ENCODE data around the gene EFNA5.

Gene EFNA5

DNA sequence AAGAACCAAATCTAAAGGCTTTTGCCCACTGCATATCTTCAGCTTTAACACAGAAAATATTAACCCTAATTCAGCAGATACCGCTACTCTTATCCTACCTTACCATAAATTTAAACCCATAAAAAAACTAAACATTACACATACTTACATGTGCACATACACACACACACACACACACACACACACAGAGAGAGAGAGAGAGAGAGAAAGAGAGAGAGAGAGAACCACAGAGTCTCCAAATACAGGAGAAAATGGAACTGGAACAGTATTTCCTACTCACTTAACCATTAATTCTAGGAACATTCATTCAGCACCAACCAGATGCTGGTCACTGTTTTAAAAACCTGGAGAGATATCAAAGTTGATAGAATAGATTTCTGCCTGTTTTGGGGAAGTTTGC, 53.7 kb downstream of the EFNA5 start:
- Histone ChIP-seq H3K4me2 (ENCODE audit: insufficient read depth, low read length) (no peak overlapping the region), H2AFZ (ENCODE audit: low read depth, low read length) (no peak overlapping the region), H3K4me1 (ENCODE audit: insufficient read depth, low read length) (no peaks in the 10 kb centered on the region), H3K36me3 (ENCODE audit: insufficient read depth, low read length) (no peaks in the 10 kb centered on the region), H3K27me3 (ENCODE audit: insufficient read depth, low read length, poor library complexity) (no peaks in the 10 kb centered on the region), H4K20me1 (ENCODE audit: insufficient read depth, low read length) (no peaks in the 10 kb centered on the region), H3K9me3 (ENCODE audit: insufficient read depth, low read length, severe bottlenecking) (no peaks in the 10 kb centered on the region), H3K9ac (ENCODE audit: low read depth, low read length) (no peak overlapping the region), H3K4me3 (ENCODE audit: low read depth in 1 of 2, low read length in 2 of 2) (no peak overlapping the region), H3K79me2 (ENCODE audit: insufficient read depth, low read length) (no peaks in the 10 kb centered on the region), H3K27ac (ENCODE audit: low read length) (no peak overlapping the region)
- TF ChIP-seq, protein P1, sequence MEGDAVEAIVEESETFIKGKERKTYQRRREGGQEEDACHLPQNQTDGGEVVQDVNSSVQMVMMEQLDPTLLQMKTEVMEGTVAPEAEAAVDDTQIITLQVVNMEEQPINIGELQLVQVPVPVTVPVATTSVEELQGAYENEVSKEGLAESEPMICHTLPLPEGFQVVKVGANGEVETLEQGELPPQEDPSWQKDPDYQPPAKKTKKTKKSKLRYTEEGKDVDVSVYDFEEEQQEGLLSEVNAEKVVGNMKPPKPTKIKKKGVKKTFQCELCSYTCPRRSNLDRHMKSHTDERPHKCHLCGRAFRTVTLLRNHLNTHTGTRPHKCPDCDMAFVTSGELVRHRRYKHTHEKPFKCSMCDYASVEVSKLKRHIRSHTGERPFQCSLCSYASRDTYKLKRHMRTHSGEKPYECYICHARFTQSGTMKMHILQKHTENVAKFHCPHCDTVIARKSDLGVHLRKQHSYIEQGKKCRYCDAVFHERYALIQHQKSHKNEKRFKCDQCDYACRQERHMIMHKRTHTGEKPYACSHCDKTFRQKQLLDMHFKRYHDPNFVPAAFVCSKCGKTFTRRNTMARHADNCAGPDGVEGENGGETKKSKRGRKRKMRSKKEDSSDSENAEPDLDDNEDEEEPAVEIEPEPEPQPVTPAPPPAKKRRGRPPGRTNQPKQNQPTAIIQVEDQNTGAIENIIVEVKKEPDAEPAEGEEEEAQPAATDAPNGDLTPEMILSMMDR (IDR thresholded peaks at IDR 0.05; ENCODE audit: borderline replicate concordance, extremely low read depth, low read length, poor library complexity, severe bottlenecking): no peak
- no peak for TF ChIP-seq EZH2 (IDR thresholded peaks at IDR 0.05; ENCODE audit: borderline replicate concordance, low read depth, low read length, severe bottlenecking)
- no peak for ATAC-seq (ENCODE audit: insufficient read depth, low read depth)
- DNase-seq: no peak

GRCh38 chr5:107616213-107616612, 54.5 kb downstream of the EFNA5 start:
- Histone ChIP-seq H3K4me1 (ENCODE audit: insufficient read depth, low read length) (no peaks in the 10 kb centered on the region), H3K9ac (ENCODE audit: low read depth, low read length) (no peak overlapping the region), H3K27me3 (ENCODE audit: insufficient read depth, low read length, poor library complexity) (no peaks in the 10 kb centered on the region), H4K20me1 (ENCODE audit: insufficient read depth, low read length) (no peaks in the 10 kb centered on the region), H3K4me3 (ENCODE audit: low read depth in 1 of 2, low read length in 2 of 2) (no peak overlapping the region), H3K36me3 (ENCODE audit: insufficient read depth, low read length) (no peaks in the 10 kb centered on the region), H3K79me2 (ENCODE audit: insufficient read depth, low read length) (no peaks in the 10 kb centered on the region), H3K4me2 (ENCODE audit: insufficient read depth, low read length) (no peak overlapping the region), H2AFZ (ENCODE audit: low read depth, low read length) (no peak overlapping the region), H3K27ac (ENCODE audit: low read length) (no peak overlapping the region), H3K9me3 (ENCODE audit: insufficient read depth, low read length, severe bottlenecking) (no peaks in the 10 kb centered on the region)
- ATAC-seq (ENCODE audit: insufficient read depth, low read depth) (no peak), DNase-seq (no peak)
- TF ChIP-seq, protein P1 (IDR thresholded peaks at IDR 0.05; ENCODE audit: borderline replicate concordance, extremely low read depth, low read length, poor library complexity, severe bottlenecking): no peak
- TF ChIP-seq EZH2 (IDR thresholded peaks at IDR 0.05; ENCODE audit: borderline replicate concordance, low read depth, low read length, severe bottlenecking): no peak

DNA sequence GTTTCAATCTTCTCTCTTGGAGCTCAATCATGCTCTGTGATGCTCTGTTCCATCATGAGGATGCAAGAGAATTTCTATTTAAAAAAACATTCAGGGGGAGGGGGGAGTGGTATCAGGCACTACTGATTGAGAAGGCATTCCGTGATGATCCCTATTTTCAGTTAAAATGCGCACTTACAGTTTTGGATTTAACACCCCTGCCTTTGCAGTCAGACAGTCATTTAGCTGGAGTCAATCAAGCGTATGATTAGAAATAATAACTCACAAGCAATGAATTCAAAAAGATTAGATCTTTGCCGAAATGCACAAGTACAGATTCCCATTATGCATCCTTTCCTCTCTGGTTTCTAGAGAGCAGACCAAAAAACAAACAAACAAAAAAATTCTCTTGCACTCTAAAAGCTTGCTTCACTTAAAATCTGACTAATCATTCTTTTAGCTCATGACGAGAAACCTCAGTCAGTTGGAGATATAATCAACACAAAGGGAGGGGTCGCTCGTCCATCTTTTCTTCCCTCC, 55.4 kb downstream of the EFNA5 start:
- no peak overlapping the region for H3K4me3 ChIP-seq (ENCODE audit: low read depth in 1 of 2, low read length in 2 of 2)
- TF ChIP-seq EZH2 (IDR thresholded peaks at IDR 0.05; ENCODE audit: borderline replicate concordance, low read depth, low read length, severe bottlenecking): no peak
- TF ChIP-seq, protein P1 (IDR thresholded peaks at IDR 0.05; ENCODE audit: borderline replicate concordance, extremely low read depth, low read length, poor library complexity, severe bottlenecking): no peak
- ATAC-seq (ENCODE audit: insufficient read depth, low read depth): no peak
- no peaks in the 10 kb centered on the region for H4K20me1 ChIP-seq (ENCODE audit: insufficient read depth, low read length)
- DNase-seq: no peak
- no peaks in the 10 kb centered on the region for H3K9me3 ChIP-seq (ENCODE audit: insufficient read depth, low read length, severe bottlenecking)
- H2AFZ ChIP-seq (ENCODE audit: low read depth, low read length): no peak overlapping the region
- no peaks in the 10 kb centered on the region for H3K79me2 ChIP-seq (ENCODE audit: insufficient read depth, low read length)
- H3K36me3 ChIP-seq (ENCODE audit: insufficient read depth, low read length): no peaks in the 10 kb centered on the region
- no peaks in the 10 kb centered on the region for H3K4me1 ChIP-seq (ENCODE audit: insufficient read depth, low read length)
- H3K9ac ChIP-seq (ENCODE audit: low read depth, low read length): no peak overlapping the region
- no peaks in the 10 kb centered on the region for H3K27me3 ChIP-seq (ENCODE audit: insufficient read depth, low read length, poor library complexity)
- no peak overlapping the region for H3K4me2 ChIP-seq (ENCODE audit: insufficient read depth, low read length)
- H3K27ac ChIP-seq (ENCODE audit: low read length): no peak overlapping the region

DNA sequence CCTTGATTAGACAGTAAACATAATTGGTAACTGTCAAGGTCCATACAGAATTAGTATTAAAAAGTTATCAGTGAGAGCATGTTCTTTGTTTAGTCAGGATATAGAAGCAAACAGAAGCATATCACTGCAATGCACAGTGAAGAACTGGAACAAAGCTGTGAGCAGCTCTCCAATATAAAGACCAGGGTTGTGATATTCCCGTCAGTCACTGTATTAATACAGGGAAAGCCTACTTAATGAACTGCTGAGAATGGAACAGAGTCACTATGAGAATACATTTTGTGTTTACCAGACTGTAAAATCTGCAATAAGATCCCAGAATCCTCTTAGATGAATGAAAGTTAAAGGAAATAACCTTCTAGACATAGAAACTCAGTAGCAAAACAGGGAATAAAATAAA, 58.2 kb downstream of the EFNA5 start:
- Histone ChIP-seq H3K36me3 (ENCODE audit: insufficient read depth, low read length) (no peaks in the 10 kb centered on the region), H3K4me1 (ENCODE audit: insufficient read depth, low read length) (no peaks in the 10 kb centered on the region), H3K4me3 (ENCODE audit: low read depth in 1 of 2, low read length in 2 of 2) (no peak overlapping the region), H4K20me1 (ENCODE audit: insufficient read depth, low read length) (no peaks in the 10 kb centered on the region), H3K27ac (ENCODE audit: low read length) (no peak overlapping the region), H3K79me2 (ENCODE audit: insufficient read depth, low read length) (no peaks in the 10 kb centered on the region), H3K9me3 (ENCODE audit: insufficient read depth, low read length, severe bottlenecking) (no peaks in the 10 kb centered on the region), H3K27me3 (ENCODE audit: insufficient read depth, low read length, poor library complexity) (no peaks in the 10 kb centered on the region), H3K9ac (ENCODE audit: low read depth, low read length) (no peak overlapping the region), H3K4me2 (ENCODE audit: insufficient read depth, low read length) (no peak overlapping the region), H2AFZ (ENCODE audit: low read depth, low read length) (no peak overlapping the region)
- TF ChIP-seq, protein P1 (IDR thresholded peaks at IDR 0.05; ENCODE audit: borderline replicate concordance, extremely low read depth, low read length, poor library complexity, severe bottlenecking): no peak
- TF ChIP-seq EZH2 (IDR thresholded peaks at IDR 0.05; ENCODE audit: borderline replicate concordance, low read depth, low read length, severe bottlenecking): no peak
- ATAC-seq (ENCODE audit: insufficient read depth, low read depth) (no peak), DNase-seq (no peak)

All from DND-41 (cell line).